DMS114 treated with DMSO at 0.1 percent for 48 hours (cell line): ENCODE results near the gene DNAJB5.
"Not testable (repeated sequence)": the region's sequence is repeated elsewhere in the genome, so short reads cannot be mapped to it uniquely, and the experiment has no call there.

Experiments
- DNase-seq: peaks from one replicate; lab custom pipeline; 2025; ENCODE audit not compliant: unreplicated experiment; lab: John Stamatoyannopoulos, UW

The DNAJB5 gene

GRCh38 chr9:34998266-34998665 lies 8.7 kb downstream of the DNAJB5 start:
- no peak for DNase-seq

- DNase-seq, result no peak
These were observed 10.0 kb downstream of the DNAJB5 start for GRCh38 chr9:34999576-34999975.

DNA sequence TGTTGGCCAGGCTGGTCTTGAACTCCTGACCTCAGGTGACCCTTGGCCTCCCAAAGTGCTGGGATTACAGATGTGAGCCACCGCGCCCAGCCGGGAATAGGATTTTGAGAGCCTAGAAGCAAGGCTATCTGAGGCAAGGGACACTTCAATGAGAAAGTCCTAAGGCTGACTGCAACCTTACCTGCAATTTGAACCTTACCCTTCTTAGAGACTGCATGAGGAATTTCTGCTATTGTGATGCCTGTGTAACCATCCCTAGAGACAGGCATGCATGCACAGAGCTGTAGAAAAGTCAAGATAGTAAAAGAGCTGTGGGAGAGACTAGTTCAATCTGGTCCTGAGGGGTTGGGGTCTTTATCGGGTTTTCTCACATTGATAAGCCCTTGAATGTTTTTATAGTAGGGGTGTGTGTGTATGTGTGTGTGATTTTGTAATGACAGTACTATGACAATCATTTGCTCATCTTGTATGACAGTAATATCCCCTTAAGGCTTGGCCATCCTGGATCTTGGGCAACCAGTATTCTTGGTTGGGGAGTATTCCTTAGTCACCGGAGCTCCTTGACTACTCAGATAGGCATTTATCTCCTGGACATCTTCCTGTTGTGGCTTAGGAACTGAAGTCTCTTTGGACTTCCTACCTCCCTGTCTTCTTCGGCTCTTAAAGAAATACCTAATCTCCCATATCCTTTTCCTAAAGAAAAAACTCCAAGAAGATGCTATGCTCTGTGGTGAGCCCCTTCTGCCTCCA lies 11.2 kb downstream of the DNAJB5 start:
- no peak for DNase-seq

- DNase-seq, result no peak
These were observed 11.7 kb downstream of the DNAJB5 start for GRCh38 chr9:35001285-35001677.

- DNase-seq, result no peak
These were observed 12.4 kb downstream of the DNAJB5 start for GRCh38 chr9:35001803-35002502.

- DNase-seq, result no peak
These were observed 13.1 kb downstream of the DNAJB5 start for GRCh38 chr9:35002623-35003022.

DNA sequence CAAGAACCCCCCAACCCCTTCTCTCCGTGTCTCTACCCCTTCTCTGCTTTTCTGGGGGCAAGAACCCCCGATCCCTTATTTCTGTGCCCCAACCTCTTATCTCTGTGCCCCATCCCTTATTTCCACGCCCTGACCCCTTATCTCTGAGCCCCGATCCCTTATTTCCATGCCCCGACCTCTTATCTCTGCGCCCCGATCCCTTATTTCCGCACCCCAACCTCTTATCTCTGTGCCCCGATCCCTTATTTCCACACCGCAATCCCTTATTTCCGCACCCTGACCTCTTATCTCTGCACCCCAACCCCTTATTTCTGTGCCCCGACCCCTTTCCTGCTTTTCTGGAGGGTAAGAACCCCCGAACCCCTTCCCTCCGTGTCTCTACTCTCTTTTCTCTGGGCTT lies 14.8 kb downstream of the DNAJB5 start:
- DNase-seq, result not testable (repeated sequence)

DNA sequence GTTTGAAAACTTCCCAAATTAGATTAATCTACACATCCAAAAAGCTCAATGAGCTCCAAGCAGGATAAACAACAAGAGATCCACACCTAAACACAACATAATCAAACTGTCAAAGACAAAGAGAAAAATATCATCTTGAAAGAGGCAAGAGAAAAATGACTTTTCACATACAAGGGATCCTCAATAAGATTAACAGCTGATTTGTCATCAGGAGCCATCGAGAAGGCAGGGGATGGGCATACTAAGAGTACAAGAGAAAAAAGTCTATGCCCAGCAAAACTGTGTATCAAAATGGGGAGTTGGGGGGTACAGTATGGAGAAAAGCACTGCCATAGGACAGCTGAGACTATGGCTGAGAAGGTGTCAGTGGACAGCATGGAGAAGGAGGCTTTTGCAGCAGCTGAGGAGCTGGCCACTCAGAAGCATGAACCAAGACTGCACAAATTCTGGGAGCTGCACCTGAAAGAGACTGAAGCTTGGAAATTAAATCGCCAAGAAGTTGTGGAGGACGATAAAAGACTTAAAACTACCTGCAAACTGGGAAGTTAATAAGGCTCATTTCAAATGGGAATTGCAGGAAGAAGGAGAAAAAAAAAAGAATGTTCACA lies 20.9 kb downstream of the DNAJB5 start:
- no peak for DNase-seq

DNA sequence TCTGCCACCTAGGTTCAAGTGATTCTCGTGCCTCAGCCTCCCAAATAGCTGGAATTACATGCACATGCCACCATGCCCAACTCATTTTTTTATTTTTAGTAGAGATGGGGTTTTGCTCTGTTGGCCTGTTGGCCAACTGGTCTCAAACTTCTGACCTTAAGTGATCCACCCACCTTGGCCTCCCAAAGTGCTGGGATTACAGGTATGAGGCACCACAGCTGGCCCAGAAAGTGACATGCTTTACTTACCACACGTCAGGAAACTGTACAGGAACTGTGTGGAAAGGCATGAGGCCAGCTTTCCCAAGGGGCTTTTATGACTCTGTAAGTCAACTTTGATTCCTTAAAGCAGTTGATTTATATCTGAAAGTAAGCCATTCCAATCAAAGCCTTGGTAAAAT lies 25.0 kb downstream of the DNAJB5 start:
- no peak for DNase-seq

GRCh38 chr9:35023443-35023842 lies 33.9 kb downstream of the DNAJB5 start:
- DNase-seq, result not testable (repeated sequence)

DNA sequence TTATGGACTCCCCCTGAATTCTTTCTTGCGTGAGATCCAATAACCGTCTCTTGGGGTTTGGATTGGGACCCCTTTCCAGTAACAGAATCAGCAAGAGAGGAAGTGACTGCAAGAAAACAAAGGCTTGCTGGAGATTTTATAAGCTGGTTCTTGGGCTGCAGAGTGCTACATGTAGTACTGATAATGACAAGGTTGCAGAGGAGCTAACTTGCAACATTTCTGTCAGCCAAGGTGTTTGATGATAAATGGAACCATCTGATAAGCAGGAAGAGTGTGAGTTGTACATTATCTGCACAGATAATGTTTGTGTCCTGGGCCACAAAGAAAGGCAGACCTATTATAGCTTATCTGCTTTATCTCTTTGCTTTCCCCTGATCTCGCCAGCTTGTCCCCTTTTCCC lies 37.1 kb downstream of the DNAJB5 start:
- DNase-seq, result no peak

- DNase-seq, result no peak
These were observed 37.8 kb downstream of the DNAJB5 start for GRCh38 chr9:35027374-35027773.

DNA sequence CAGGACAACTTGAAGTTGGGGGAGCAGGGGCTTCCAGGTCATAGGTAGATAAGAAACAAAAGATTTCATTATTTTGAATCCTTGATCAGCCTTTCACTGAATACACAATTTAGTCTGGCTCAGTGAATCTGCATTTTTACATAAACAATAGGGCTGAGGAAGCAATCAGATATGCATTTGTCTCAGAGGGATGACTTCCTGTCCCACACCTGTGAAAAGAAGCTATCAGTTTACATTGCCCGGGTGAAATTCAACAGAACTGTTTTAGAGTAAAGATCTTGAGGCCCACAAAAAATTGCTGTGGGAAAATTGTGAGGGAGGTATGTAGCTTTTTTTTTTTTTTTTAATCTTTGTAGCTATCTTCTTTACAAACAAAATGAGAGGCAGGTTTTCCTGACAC lies 38.3 kb downstream of the DNAJB5 start:
- no peak for DNase-seq

DNA sequence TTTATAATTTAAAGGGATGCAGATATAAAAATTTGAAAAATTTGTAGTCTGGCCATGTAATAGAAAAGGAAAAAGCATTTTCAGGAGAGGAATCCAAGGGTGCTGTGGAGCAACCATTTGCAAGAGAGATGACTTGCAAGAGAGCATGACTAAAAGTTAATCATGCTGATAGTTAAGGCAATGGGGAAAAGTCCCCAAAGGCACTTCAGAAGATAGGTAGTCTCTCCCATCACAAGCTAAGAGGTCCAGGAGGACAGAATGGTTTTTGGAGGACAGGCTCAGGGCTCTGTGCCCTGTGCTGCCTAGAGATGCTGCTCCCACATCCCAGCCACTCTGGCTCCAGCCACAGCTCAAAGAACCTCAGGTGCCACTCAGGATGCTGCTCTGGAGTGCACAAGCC lies 38.8 kb downstream of the DNAJB5 start:
- no peak for DNase-seq

- DNase-seq, result no peak
These were observed 39.7 kb downstream of the DNAJB5 start for GRCh38 chr9:35029241-35029640.

GRCh38 chr9:35029852-35030251 lies 40.3 kb downstream of the DNAJB5 start:
- DNase-seq, result no peak

DNA sequence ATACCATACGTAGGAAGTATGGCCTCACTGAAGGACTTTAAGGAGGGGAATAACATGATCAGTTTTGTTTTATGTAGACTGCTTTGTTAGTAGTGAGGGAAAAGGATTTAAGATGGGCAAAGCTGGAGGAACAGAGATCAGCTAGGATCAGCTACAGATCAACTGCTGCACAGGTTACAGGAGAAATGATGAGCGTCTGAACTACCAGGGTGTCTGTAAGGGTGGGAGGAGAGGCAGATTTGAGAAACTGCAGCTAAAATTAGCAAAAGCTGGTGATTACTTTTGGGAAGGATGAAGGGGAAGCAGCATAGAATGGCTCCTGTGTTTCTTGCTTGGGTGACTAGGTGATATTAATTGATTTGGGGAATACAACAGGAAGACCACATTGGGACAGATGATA lies 43.6 kb downstream of the DNAJB5 start:
- DNase-seq, result no peak

DNA sequence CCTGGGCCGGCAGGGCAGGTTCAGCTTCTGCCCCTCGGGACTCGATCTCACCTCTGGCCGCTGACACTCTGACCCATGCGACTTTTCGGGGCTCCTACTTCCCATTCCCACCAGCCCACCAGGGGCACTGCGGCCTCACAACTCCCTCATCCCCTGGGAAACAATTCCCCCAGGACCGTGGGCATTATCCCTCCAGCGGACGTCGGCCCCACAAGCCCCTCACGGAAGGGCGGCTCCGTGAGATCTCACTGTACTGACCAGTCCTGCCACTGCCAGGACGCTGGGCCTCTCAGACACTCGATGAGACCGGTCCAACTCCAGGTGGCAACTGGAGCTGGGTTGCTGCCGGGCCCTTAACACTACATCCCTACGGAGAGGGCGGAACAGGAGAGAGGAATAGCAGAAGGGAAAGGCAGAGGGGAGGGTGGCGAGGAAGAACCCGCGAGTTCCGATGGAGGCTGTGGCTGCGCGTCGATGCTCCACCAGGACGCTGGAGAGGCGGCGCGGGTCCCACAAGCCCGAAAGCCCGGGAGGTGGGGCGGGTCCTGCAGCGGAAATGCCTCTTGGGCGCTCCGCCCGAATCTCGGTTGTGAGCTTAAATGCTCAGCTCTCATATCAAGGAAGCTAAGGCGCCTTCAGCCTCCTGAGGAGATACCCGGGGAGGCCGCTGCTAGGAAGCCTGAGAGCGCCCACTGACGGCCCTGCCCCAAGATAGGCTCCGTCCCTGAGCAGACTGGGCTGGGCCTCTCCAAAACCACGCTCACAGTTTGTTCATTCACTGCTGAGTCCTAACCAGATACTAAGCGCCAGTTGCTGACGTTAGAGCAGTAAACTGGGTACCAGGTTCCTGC lies 46.5 kb downstream of the DNAJB5 start:
- peak; percentile 51 for DNase-seq

DNA sequence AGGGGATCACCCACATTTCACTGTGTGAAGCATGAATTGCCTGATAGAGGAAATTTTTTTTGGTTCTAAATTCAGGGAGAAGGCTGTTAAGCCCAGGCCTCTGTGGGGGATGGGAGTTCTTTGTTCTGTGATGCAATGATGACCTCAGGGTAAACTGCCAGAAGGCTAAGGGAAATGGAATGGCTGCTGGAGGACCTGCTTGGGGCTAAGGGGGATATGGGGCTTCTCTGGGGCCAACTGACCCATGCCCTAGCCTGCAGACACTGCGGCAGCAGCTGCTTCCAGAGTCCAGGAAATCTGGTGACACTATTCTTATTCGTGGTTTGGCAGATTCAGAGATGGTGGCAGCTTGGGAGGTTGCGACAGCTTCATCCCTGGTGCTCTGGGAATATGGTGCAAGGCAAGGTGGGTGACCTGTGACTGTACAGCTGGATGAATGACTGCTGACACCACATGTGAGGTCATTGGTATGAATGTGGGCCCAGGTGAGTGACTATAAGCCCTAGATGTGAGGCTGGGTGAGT lies 52.6 kb downstream of the DNAJB5 start:
- DNase-seq, result no peak

- DNase-seq, result no peak
These were observed 53.5 kb downstream of the DNAJB5 start for GRCh38 chr9:35042891-35043545.

GRCh38 chr9:35044071-35044470 lies 54.5 kb downstream of the DNAJB5 start:
- DNase-seq, result no peak
